ENCODE measurements around the gene CELA2B. TPM values are rescaled to one million over a fixed set of nuclear protein-coding genes. Genes with fewer than 3 reads are reported as not detected.

The CELA2B gene
- polyA plus RNA-seq, 1 of the 3 experiments (the other 2 are of a cell fraction): not detected

- no peak for TF ChIP-seq RAD21 (IDR thresholded peaks at IDR 0.05; ENCODE audit: low read length)
These were observed 24.7 kb upstream of the CELA2B start (continued) for GRCh38 chr1:15451014-15451722.

- Histone ChIP-seq H3K27me3 (ENCODE audit: insufficient read depth) (no peaks in the 10 kb centered on the region), H3K9me2 (no peaks in the 10 kb centered on the region), H3K36me3 (replicated peaks in 1 of 2; ENCODE audit: control insufficient read depth in 1 of 2, insufficient read depth in 2 of 2, low read length in 1 of 2) (no peaks in the 10 kb centered on the region), H3K4me2 (no peak overlapping the region), H3K4me3 (ENCODE audit: low read depth in 2 of 2, low read length in 1 of 2) (no peak overlapping the region), H3F3A (replicated peaks; ENCODE audit: insufficient read depth) (peaks cover 3% of the 10 kb centered on the region), H3K79me2 (ENCODE audit: insufficient read depth) (no peaks in the 10 kb centered on the region), H4K20me1 (ENCODE audit: insufficient read depth) (no peaks in the 10 kb centered on the region), H2AFZ (ENCODE audit: low read depth) (no peak overlapping the region), H3K9me3 (no peaks in the 10 kb centered on the region), H3K27ac (ENCODE audit: low read depth in 2 of 2, low read length in 1 of 2) (no peak overlapping the region), H3K4me1 (ENCODE audit: control insufficient read depth in 1 of 2, insufficient read depth in 2 of 2, low read depth in 1 of 2, low read length in 1 of 2) (no peaks in the 10 kb centered on the region), H3K9ac (no peak overlapping the region)
- no CpG with 5 or more reads among the region's 1 CpG for WGBS (ENCODE audit: low lambda C conversion rate)
- TF ChIP-seq ZBTB33 (IDR thresholded peaks at IDR 0.05; ENCODE audit: borderline replicate concordance, low read depth) (no peak), RFX5 (IDR thresholded peaks at IDR 0.05; ENCODE audit: low read length) (no peak), RAD21 (IDR thresholded peaks at IDR 0.05; ENCODE audit: low read length) (no peak), GATA2 (CRISPR knock-in tag; IDR thresholded peaks at IDR 0.05) (no peak), FOXJ3 (CRISPR knock-in tag; IDR thresholded peaks at IDR 0.05) (no peak), EZH2phosphoT487 (IDR thresholded peaks at IDR 0.05; ENCODE audit: borderline replicate concordance, low read depth) (no peak), ELF1 (IDR thresholded peaks at IDR 0.05) (no peak), FOXM1 (IDR thresholded peaks at IDR 0.05; ENCODE audit: low read depth) (no peak), NFIC (IDR thresholded peaks at IDR 0.05; ENCODE audit: borderline replicate concordance) (no peak), SIN3A (IDR thresholded peaks at IDR 0.05; ENCODE audit: borderline replicate concordance, low read depth, low read length) (no peak), TCF12 (IDR thresholded peaks at IDR 0.05) (no peak), CHD2 (IDR thresholded peaks at IDR 0.05; ENCODE audit: low read length, partially characterized antibody) (no peak), USF2 (IDR thresholded peaks at IDR 0.05; ENCODE audit: borderline replicate concordance, low read depth, low read length) (no peak), MXI1 (IDR thresholded peaks at IDR 0.05; ENCODE audit: low read depth, low read length) (no peak), POLR2AphosphoS5 (IDR thresholded peaks at IDR 0.05; ENCODE audit: low read depth, low read length) (no peak), PBX3 (IDR thresholded peaks at IDR 0.05) (no peak), RCOR1 (IDR thresholded peaks at IDR 0.05; ENCODE audit: low read length) (no peak), USF1 (IDR thresholded peaks at IDR 0.05; ENCODE audit: borderline replicate concordance, low read depth) (no peak)
- ChIA-PET CTCF (no interaction called here), POLR2A (no interaction called here)
- no peak for DNase-seq
These were observed 23.7 kb upstream of the CELA2B start for GRCh38 chr1:15452216-15452615.

All from SK-N-SH (cell line).